Epithelial cell of esophagus (primary cell): Measurements from ENCODE around the gene SLC9B2.

Experiments used
- DNase-seq: peaks from one replicate; pipeline ENCODE4 v3.0.0; 2010; ENCODE audit warnings: low read depth
- H3K4me3 ChIP-seq: 2 replicates; pipeline ENCODE4 v1.5.1; 2011; ENCODE audit warnings: mild to moderate bottlenecking, low read length, control low read depth
- CTCF ChIP-seq: IDR thresholded peaks from 2 replicates; pipeline ENCODE4 v1.5.1; 2011; ENCODE audit warnings: low read depth, mild to moderate bottlenecking, low read length, control low read depth, inconsistent platforms; ENCODE audit not compliant: insufficient read depth; ENCODE audit errors: missing control alignments

The SLC9B2 gene

GRCh38 chr4:103097112-103097511, 20.6 kb upstream of the SLC9B2 start:
- no peak overlapping the region for H3K4me3 ChIP-seq
- TF ChIP-seq CTCF, result no peak
- DNase-seq, result no peak

GRCh38 chr4:103095080-103095479, 18.5 kb upstream of the SLC9B2 start:
- TF ChIP-seq CTCF, result no peak
- no peak for DNase-seq
- H3K4me3 ChIP-seq, result no peak overlapping the region

GRCh38 chr4:103092245-103092644, 15.7 kb upstream of the SLC9B2 start:
- H3K4me3 ChIP-seq, result no peak overlapping the region
- no peak for TF ChIP-seq CTCF
- DNase-seq, result no peak

GRCh38 chr4:103091601-103092223, 15.2 kb upstream of the SLC9B2 start:
- TF ChIP-seq CTCF, result peak; percentile 66
- no peak overlapping the region for H3K4me3 ChIP-seq
- peak; percentile 75 for DNase-seq

GRCh38 chr4:103089481-103089880, 12.9 kb upstream of the SLC9B2 start:
- H3K4me3 ChIP-seq, result no peak overlapping the region
- no peak for DNase-seq
- no peak for TF ChIP-seq CTCF

- no peak for DNase-seq
- TF ChIP-seq CTCF, result no peak
- H3K4me3 ChIP-seq, result no peak overlapping the region
Measured at GRCh38 chr4:103086551-103086950, 10.0 kb upstream of the SLC9B2 start.

- TF ChIP-seq CTCF, result no peak
- DNase-seq, result no peak
- no peak overlapping the region for H3K4me3 ChIP-seq
Measured at GRCh38 chr4:103085555-103086196, 9.1 kb upstream of the SLC9B2 start.
